Transverse colon (tissue), 4 donors: ENCODE results near the gene EEFSEC. TPM values are rescaled to one million over a fixed set of nuclear protein-coding genes. Genes with fewer than 3 reads are reported as not detected.

ENCODE experiments used
- DNase-seq: peaks from one replicate; pipeline ENCODE4 v3.0.0-alpha.2; 2019
- H3K27ac ChIP-seq, 4 donors: fragments of 200-600 bp; sonication (generic); 2 replicates each; pipeline ENCODE4 v1.5.1; 2016 to 2018; ENCODE audit warnings: inconsistent platforms in 4 of 4
- H3K27me3 ChIP-seq: fragments of 200-600 bp; sonication (generic); 2 replicates; pipeline ENCODE4 v1.5.1; 2017; ENCODE audit warnings: inconsistent platforms
- H3K36me3 ChIP-seq, 4 donors: fragments of 200-600 bp; sonication (generic); 2 replicates each; pipeline ENCODE4 v1.5.1; 2017 to 2019; ENCODE audit warnings: inconsistent platforms in 4 of 4
- H3K4me1 ChIP-seq, 4 donors: fragments of 200-600 bp; sonication (generic); 2 replicates each; pipeline ENCODE4 v1.5.1; 2017 to 2020; ENCODE audit warnings: inconsistent platforms in 4 of 4
- H3K4me3 ChIP-seq, 4 donors: fragments of 200-600 bp; sonication (generic); 1 replicate in 1 of 4; 2 replicates in 3 of 4; pipeline versions ENCODE4 v1.5.1 to v1.6.1; 2017 to 2019; ENCODE audit warnings: inconsistent platforms in 4 of 4
- H3K9me3 ChIP-seq, 2 donors: fragments of 200-600 bp; sonication (generic); 2 replicates each; pipeline ENCODE4 v1.5.1; 2017 to 2019; ENCODE audit warnings: inconsistent platforms in 2 of 2
- EP300 ChIP-seq: sonication (generic); formaldehyde crosslinking; IDR thresholded peaks from one replicate; pipeline ENCODE4 v1.6.1; 2017; ENCODE audit warnings: antibody characterized with exemption, low read depth
- POLR2A ChIP-seq: fragments of 450-650 bp; IDR thresholded peaks from one replicate; pipeline ENCODE4 v1.6.1; 2016; ENCODE audit warnings: antibody characterized with exemption, mild to moderate bottlenecking, moderate library complexity
- POLR2AphosphoS5 ChIP-seq, 3 donors: sonication (generic); formaldehyde crosslinking; IDR thresholded peaks; one replicate each; pipeline ENCODE4 v1.6.1; 2016; ENCODE audit warnings: antibody characterized with exemption in 3 of 3
- WGBS, 2 donors: methylation state at CpG; one replicate each; pipeline ENCODE4 v1.1.5; 2018; ENCODE audit warnings: low coverage in 1 of 2; 5-methylcytosine and 5-hydroxymethylcytosine counted together
- in situ Hi-C, 4 donors: fragments of 200-750 bp; cut with MboI; loops; one replicate each; pipeline versions ENCODE4 v1.15.0 to v1.15.1; 2017; ENCODE audit warnings: low sequenced_read_pairs in 3 of 4, low pct_ligation_motif_present in 1 of 4, low pct_unique_long_range_greater_than_20kb in 1 of 4
- intact Hi-C: fragments of 100-400 bp; cut with DNase I; formaldehyde crosslinking; loops from one replicate; pipeline ENCODE4 v1.15.1; 2023; ENCODE audit warnings: low total_unique reads
- total RNA-seq, 4 donors: library from RNA; depleted of rRNA; stranded (reverse); fragments of >200 nt; gene quantifications; one replicate each; pipeline ENCODE4 v1.1.0, GENCODE V29; 2016
- TF ChIP-seq, protein P1 (sequence below), 5 experiments: fragments of 200-600 bp in 3 of 5; fragments of 450-650 bp in 2 of 5; sonication (generic) in 3 of 5; IDR thresholded peaks; 1 replicate in 2 of 5; 2 replicates in 3 of 5; pipeline ENCODE4 v1.5.1; 2016 to 2017; ENCODE audit warnings: antibody characterized with exemption in 5 of 5, inconsistent platforms in 3 of 5, mild to moderate bottlenecking in 2 of 5, moderate library complexity in 1 of 5

The EEFSEC gene
- total RNA-seq, 4 donors from 2014 or later: 10.3 to 16.8 (median 14.2) TPM

DNA sequence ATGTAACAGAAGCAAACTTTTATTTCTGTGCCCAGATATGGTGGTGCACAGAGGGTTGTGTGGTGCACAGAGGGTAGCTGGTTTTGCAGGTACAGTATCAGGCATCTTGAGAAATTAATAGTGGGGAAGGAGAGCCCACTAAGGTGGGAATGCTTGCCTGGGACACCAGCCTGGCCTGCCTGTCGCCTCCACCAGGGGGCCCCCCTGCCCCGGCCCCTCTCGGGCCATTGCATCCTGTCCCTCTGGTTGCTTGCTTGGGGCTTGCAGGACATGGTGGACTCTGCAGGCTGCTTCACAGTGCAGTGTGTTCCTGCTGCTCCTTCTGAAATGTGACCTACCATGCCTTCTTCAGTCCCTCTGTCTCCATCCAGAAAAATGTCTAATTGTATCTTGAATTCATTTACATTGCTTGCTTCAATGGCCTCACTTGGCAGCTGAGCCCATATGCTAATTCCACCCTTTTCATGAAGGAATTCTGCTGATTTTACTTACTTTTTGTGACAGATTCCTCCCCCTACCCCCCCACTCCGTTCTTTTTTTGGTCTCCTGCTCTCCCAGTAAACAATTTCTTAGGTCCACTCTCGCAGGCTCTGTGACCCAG lies 73.6 kb downstream of the EEFSEC start:
- intact Hi-C loops (no loop called here), in situ Hi-C loops (no loop called here)
- DNase-seq: no peak
- Histone ChIP-seq H3K4me1 (no peaks in the 10 kb centered on the region), H3K9me3 (peaks cover 0 to 8% of the 10 kb centered on the region in 2 donors), H3K27me3 (no peaks in the 10 kb centered on the region), H3K27ac (no peak overlapping the region), H3K4me3 (no peak overlapping the region), H3K36me3 (no peaks in the 10 kb centered on the region)
- WGBS, 2 donors: 70 to 76% methylated on average over 3 to 5 of the region's 5 CpGs
- no peak for TF ChIP-seq POLR2AphosphoS5 (IDR thresholded peaks at IDR 0.05)
- TF ChIP-seq, protein P1, sequence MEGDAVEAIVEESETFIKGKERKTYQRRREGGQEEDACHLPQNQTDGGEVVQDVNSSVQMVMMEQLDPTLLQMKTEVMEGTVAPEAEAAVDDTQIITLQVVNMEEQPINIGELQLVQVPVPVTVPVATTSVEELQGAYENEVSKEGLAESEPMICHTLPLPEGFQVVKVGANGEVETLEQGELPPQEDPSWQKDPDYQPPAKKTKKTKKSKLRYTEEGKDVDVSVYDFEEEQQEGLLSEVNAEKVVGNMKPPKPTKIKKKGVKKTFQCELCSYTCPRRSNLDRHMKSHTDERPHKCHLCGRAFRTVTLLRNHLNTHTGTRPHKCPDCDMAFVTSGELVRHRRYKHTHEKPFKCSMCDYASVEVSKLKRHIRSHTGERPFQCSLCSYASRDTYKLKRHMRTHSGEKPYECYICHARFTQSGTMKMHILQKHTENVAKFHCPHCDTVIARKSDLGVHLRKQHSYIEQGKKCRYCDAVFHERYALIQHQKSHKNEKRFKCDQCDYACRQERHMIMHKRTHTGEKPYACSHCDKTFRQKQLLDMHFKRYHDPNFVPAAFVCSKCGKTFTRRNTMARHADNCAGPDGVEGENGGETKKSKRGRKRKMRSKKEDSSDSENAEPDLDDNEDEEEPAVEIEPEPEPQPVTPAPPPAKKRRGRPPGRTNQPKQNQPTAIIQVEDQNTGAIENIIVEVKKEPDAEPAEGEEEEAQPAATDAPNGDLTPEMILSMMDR (IDR thresholded peaks at IDR 0.05): peak; percentile 53 to 69 (median 63)
- no peak for TF ChIP-seq POLR2A
- no peak for TF ChIP-seq EP300

- 95% methylated on average over 4 of the region's 4 CpGs; no CpG with 5 or more reads in 1 of the 2 donors for WGBS, 2 donors
- Histone ChIP-seq H3K9me3 (peaks cover 0 to 8% of the 10 kb centered on the region in 2 donors), H3K4me3 (no peak overlapping the region), H3K36me3 (no peaks in the 10 kb centered on the region), H3K27me3 (no peaks in the 10 kb centered on the region), H3K27ac (no peak overlapping the region), H3K4me1 (no peaks in the 10 kb centered on the region)
- in situ Hi-C loops (no loop called here), intact Hi-C loops (no loop called here)
- DNase-seq: no peak
- TF ChIP-seq POLR2A (no peak), EP300 (no peak), POLR2AphosphoS5 (IDR thresholded peaks at IDR 0.05) (no peak)
- TF ChIP-seq, protein P1 (IDR thresholded peaks at IDR 0.05): no peak
Observed at GRCh38 chr3:128227507-128227906, 74.2 kb downstream of the EEFSEC start.

DNA sequence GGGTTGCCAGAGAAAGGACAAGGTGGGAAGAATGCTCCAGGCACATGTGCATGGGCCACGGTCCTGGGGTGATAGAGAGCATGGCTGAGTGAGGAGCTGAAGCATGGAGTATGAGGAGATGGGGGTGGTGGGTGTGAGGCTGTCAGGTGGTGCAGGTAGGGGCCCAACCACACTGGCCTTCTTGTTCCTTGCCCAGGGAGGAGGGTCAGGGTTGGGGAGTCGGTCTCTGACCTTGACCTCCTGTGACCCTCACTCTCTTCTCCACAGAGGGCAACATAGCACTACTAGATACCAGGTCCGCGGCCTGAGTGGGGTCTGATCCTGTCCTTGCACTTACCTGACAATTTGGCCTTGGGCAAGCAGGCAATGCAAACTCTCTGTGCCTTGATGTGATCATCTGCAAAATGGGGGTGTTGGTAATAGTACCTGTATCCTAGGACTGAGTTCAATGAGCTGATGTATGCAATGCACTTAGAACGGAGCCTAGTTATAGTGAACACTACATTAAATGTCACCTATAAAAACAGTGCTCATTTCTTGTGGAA lies 75.2 kb downstream of the EEFSEC start:
- Histone ChIP-seq H3K4me1 (no peaks in the 10 kb centered on the region), H3K36me3 (no peaks in the 10 kb centered on the region), H3K4me3 (no peak overlapping the region), H3K27ac (no peak overlapping the region), H3K9me3 (no peaks in the 10 kb centered on the region), H3K27me3 (no peaks in the 10 kb centered on the region)
- no peak for TF ChIP-seq EP300
- TF ChIP-seq, protein P1 (IDR thresholded peaks at IDR 0.05): no peak
- no peak for TF ChIP-seq POLR2AphosphoS5 (IDR thresholded peaks at IDR 0.05)
- no peak for TF ChIP-seq POLR2A
- in situ Hi-C loops: no loop called here
- DNase-seq: no peak
- intact Hi-C loops: no loop called here
- 94 to 100% methylated on average over 1 to 5 of the region's 5 CpGs for WGBS, 2 donors

- H3K36me3 ChIP-seq: no peaks in the 10 kb centered on the region
- DNase-seq: no peak
- H3K4me1 ChIP-seq: peaks cover 0 to 3% (median 2%) of the 10 kb centered on the region in 4 donors
- H3K4me3 ChIP-seq: no peak overlapping the region
- WGBS, 2 donors: 85 to 100% methylated on average over 2 to 11 of the region's 11 CpGs
- no peak for TF ChIP-seq POLR2AphosphoS5 (IDR thresholded peaks at IDR 0.05)
- no peaks in the 10 kb centered on the region for H3K27me3 ChIP-seq
- H3K9me3 ChIP-seq: no peaks in the 10 kb centered on the region
- in situ Hi-C loops (no loop called here), intact Hi-C loops (no loop called here)
- no peak overlapping the region for H3K27ac ChIP-seq
Observed at GRCh38 chr3:128229106-128229857, 76.0 kb downstream of the EEFSEC start.
